ENCODE measurements around the gene ZNF580. TPM values are rescaled to one million over a fixed set of nuclear protein-coding genes. Genes with fewer than 3 reads are reported as not detected.

Gene ZNF580
- total and polyA plus RNA-seq, 12 donors: 16.5 to 29.9 (median 21.1) TPM

DNA sequence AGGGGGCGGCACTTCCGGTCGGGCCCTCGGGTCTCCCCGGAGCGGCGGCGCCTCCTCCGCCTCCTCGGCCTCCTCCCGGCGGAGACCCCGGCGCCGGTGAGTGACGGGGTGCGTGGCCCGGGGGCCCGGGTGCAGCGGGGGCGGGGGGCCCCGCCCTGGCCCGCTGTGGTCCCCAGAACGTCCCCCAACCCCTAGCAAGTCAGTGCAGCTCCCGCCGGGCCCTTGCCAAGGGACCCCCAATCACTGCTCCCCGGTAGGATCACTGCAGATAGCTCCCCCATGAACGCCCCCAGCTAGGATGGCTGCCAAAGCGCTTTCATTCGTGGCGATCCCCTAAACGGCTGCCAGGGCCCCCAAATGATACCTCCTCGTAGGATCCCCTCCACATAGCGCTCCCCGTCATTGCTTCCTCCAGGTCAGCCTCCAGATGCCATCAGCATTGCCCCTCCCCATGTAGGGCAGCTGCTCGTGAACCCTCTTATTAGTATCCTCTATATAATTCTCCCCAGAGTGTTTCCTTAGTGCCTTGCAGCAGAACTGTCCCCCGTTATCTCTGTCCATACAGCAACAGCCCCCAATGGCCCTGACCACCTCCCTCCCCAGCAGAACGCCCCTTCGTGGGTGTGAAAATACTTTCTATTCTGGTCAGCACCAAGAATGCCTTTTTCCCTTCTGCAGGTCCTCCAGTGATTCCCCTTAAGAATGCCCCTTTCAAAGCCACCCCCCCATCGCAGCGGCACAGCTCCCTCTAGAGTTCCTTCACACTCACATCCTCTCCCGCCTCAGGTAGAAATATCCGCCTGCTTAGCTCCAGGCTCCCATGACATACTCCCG lies 34.9 kb upstream of the ZNF580 start, which contains the start of gene ZNF865:
Gene ZNF865, plus strand, starts transcription at position 11 of the 834 bp plus-strand sequence. CDS start 7,972 bp downstream, outside the sequence.
- peaks cover 0 to 4% (median 0%) of the 10 kb centered on the region in 11 donors for H3K9me3 ChIP-seq
- no peaks in the 10 kb centered on the region for H3K27me3 ChIP-seq
- peak; percentile 63 to 82 for DNase-seq
- H3K36me3 ChIP-seq: peaks cover 0 to 48% (median 7%) of the 10 kb centered on the region in 9 donors
- WGBS, 2 donors: 0 to 1% methylated on average over 35 to 44 of the region's 44 CpGs
- peak; percentile 18 to 51 (median 38) for ATAC-seq
- H3K4me1 ChIP-seq: peaks cover under 1 to 52% (median 32%) of the 10 kb centered on the region in 9 donors
- intact Hi-C loops (cut with DNase I): loop anchor here in 7 of 10 donors (1.0 to 10.0 kb wide), 5 partner anchors 19 to 91 kb away; partner anchors contain the start of gene ZNF784 (in 1 of the 7)
- peak within 1 kb of the TSS; percentile 51 to 85 (median 77) for H3K4me3 ChIP-seq
- peak within 1 kb of the TSS; percentile 84 to 98 (median 96) for H3K27ac ChIP-seq
- TF ChIP-seq, protein P1, sequence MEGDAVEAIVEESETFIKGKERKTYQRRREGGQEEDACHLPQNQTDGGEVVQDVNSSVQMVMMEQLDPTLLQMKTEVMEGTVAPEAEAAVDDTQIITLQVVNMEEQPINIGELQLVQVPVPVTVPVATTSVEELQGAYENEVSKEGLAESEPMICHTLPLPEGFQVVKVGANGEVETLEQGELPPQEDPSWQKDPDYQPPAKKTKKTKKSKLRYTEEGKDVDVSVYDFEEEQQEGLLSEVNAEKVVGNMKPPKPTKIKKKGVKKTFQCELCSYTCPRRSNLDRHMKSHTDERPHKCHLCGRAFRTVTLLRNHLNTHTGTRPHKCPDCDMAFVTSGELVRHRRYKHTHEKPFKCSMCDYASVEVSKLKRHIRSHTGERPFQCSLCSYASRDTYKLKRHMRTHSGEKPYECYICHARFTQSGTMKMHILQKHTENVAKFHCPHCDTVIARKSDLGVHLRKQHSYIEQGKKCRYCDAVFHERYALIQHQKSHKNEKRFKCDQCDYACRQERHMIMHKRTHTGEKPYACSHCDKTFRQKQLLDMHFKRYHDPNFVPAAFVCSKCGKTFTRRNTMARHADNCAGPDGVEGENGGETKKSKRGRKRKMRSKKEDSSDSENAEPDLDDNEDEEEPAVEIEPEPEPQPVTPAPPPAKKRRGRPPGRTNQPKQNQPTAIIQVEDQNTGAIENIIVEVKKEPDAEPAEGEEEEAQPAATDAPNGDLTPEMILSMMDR (IDR thresholded peaks at IDR 0.05): peak; percentile 36 to 81 (median 63)

DNA sequence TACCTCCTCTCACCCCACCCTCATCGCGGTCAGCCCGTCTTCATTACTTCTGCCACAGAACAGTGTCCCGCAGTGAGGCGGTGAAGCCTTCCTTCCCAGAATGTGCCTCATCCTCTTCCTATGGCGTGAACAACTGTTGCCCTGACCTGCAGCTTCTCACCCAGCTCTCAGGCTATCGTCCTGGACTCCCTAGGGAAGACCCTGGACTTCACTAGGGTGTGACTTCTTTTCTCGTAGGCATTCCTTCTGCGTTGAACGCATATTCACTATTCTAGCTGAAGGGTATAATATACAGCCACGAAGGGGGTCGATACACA lies 34.4 kb upstream of the ZNF580 start:
- no peaks in the 10 kb centered on the region for H3K27me3 ChIP-seq
- peak overlapping the region in 9 of 10 donors; percentile 95 to 98 (median 96) for H3K27ac ChIP-seq
- TF ChIP-seq, protein P1 (IDR thresholded peaks at IDR 0.05): peak in 1 of 9 donors; percentile 3
- H3K36me3 ChIP-seq: peaks cover 0 to 48% (median 7%) of the 10 kb centered on the region in 9 donors
- peaks cover 0 to 4% (median 0%) of the 10 kb centered on the region in 11 donors for H3K9me3 ChIP-seq
- 21 to 22% methylated on average over 12 of the region's 12 CpGs for WGBS, 2 donors
- H3K4me1 ChIP-seq: peaks cover 0 to 52% (median 32%) of the 10 kb centered on the region in 9 donors
- H3K4me3 ChIP-seq: peak overlapping the region; percentile 51 to 85 (median 77)
- ATAC-seq (no peak), DNase-seq (no peak)
- intact Hi-C loops (cut with DNase I): loop anchor here in 7 of 10 donors (2.0 to 10.0 kb wide), 4 partner anchors 18 to 92 kb away; partner anchors contain the start of gene ZNF784 (in 1 of the 7)

DNA sequence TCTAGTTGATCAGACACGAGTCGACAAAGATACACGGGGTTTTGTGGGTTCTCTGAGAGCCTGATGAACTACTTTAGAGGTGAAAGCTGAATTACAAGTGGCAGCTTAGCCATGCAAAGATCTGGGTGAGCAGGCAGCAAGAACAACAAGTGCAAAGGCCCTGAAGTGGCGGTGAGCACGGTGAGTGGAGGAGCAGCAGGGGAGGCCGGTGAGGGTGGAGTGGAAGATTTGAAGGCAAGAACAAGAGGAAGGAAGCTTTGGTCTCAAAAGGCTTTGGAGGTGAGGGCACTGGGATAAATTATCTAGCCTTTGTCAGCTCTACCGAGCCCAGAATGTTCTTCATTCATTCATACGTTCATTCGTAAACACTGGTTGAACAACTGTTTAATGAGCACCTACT lies 34.0 kb upstream of the ZNF580 start:
- Histone ChIP-seq H3K4me3 (peak overlapping the region in 6 of 10 donors; percentile 51 to 85 (median 82)), H3K36me3 (peaks cover 0 to 48% (median 7%) of the 10 kb centered on the region in 9 donors), H3K4me1 (peaks cover 4 to 53% (median 35%) of the 10 kb centered on the region in 9 donors), H3K27ac (peak overlapping the region in 8 of 10 donors; percentile 95 to 98 (median 96)), H3K9me3 (peaks cover 0 to 4% (median 0%) of the 10 kb centered on the region in 11 donors), H3K27me3 (no peaks in the 10 kb centered on the region)
- no peak for ATAC-seq
- WGBS, 2 donors: 74 to 79% methylated on average over 9 of the region's 9 CpGs
- TF ChIP-seq, protein P1 (IDR thresholded peaks at IDR 0.05): no peak
- intact Hi-C loops (cut with DNase I): loop anchor here in 7 of 10 donors (2.0 to 10.0 kb wide), 4 partner anchors 18 to 92 kb away; partner anchors contain the start of gene ZNF784 (in 1 of the 7)
- DNase-seq: no peak

DNA sequence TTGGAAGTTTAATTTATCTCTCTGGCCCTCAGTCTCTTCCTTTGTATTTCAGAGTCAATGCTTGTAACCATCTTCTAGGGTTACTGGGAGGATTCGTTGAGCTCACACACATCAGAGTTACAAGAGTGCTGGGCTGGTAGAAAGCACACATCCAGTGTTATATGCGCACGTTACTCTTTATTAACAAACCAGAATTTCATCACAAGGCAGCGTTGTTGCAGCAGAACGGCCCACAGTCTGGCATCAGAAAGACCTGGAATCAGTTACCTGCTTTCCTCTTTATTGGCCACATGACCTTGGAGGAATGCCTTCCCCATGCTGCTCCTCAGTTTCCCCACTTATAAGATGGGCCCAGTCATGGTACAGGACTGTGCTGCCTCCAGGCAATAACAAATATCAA lies 31.5 kb upstream of the ZNF580 start:
- H3K36me3 ChIP-seq: peaks cover 0 to 53% (median 7%) of the 10 kb centered on the region in 9 donors
- no peak for DNase-seq
- intact Hi-C loops (cut with DNase I): loop anchor here in 3 of 10 donors (5.0 to 10.0 kb wide), 2 partner anchors 92 to 95 kb away; no protein-coding TSS in a partner anchor
- H3K4me3 ChIP-seq: no peak overlapping the region
- H3K27me3 ChIP-seq: no peaks in the 10 kb centered on the region
- no peak overlapping the region for H3K27ac ChIP-seq
- TF ChIP-seq, protein P1 (IDR thresholded peaks at IDR 0.05): no peak
- WGBS, 2 donors: 91 to 93% methylated on average over 5 of the region's 5 CpGs
- peaks cover 0 to 4% (median 0%) of the 10 kb centered on the region in 11 donors for H3K9me3 ChIP-seq
- H3K4me1 ChIP-seq: peaks cover 8 to 63% (median 36%) of the 10 kb centered on the region in 9 donors
- ATAC-seq: no peak

All from heart right ventricle (tissue), 16 donors.